A673 (cell line): ENCODE data around the gene RER1.

ENCODE experiments used
- EZH2 ChIP-seq: fragments of 200-600 bp; sonication (generic); IDR thresholded peaks from 2 replicates; pipeline ENCODE4 v1.6.1; 2017; ENCODE audit warnings: borderline replicate concordance, low read depth, mild to moderate bottlenecking, mixed read lengths, antibody characterized with exemption, low read length; ENCODE audit not compliant: poor library complexity, severe bottlenecking
- TF ChIP-seq, protein P1 (sequence below): fragments of 300-800, 200-600 bp; sonication (generic); conservative IDR thresholded peaks from 2 replicates; pipeline ENCODE4 v1.5.1; 2017; ENCODE audit warnings: low read depth, mild to moderate bottlenecking, antibody characterized with exemption, low read length, moderate library complexity, mixed read lengths

DNA sequence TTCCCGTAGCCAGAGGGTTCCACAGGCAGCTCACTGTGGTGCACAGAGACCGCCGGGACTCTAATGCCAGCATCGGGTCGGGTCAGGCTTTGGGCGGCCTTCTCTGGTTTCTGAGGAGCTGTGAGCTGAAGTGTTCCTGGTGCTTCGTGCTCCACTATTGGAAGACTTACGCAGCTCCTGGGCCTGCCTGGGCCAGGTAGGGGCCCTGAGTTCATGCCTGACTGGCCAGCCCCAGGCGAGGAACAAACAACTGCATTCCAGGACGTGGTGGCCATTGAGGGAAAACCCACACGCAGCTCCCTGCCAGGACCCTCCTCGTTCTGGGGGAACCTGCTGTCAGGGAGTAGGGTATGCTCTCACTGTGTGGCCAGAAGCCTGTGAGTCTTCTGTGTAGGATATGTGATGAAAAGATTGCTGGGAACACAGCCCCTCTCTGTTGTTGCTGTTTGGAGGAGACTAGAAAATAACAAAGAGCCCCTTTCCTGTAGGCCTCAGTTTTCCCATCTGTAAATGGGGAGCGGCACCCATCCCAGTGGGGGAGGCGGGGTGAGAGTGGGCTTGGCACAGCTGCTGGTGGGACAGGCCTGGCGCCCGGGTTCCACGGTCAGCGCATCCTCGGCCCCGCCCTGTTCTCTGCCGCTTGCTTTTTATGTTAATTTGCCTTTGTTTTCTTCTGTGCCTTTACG lies 8.4 kb downstream of the RER1 start:
- TF ChIP-seq, protein P1, sequence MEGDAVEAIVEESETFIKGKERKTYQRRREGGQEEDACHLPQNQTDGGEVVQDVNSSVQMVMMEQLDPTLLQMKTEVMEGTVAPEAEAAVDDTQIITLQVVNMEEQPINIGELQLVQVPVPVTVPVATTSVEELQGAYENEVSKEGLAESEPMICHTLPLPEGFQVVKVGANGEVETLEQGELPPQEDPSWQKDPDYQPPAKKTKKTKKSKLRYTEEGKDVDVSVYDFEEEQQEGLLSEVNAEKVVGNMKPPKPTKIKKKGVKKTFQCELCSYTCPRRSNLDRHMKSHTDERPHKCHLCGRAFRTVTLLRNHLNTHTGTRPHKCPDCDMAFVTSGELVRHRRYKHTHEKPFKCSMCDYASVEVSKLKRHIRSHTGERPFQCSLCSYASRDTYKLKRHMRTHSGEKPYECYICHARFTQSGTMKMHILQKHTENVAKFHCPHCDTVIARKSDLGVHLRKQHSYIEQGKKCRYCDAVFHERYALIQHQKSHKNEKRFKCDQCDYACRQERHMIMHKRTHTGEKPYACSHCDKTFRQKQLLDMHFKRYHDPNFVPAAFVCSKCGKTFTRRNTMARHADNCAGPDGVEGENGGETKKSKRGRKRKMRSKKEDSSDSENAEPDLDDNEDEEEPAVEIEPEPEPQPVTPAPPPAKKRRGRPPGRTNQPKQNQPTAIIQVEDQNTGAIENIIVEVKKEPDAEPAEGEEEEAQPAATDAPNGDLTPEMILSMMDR: no peak
- no peak for TF ChIP-seq EZH2
